Effector memory CD4-positive, alpha-beta T cell (primary cell): ENCODE measurements around the gene FEV.

Source experiments
- DNase-seq, 3 donors: peaks; one replicate each; pipeline ENCODE4 v3.0.0-alpha.2; 2020
- H3K27ac ChIP-seq: 2 replicates; pipeline ENCODE4 v1.7.0; 2013; ENCODE audit warnings: mild to moderate bottlenecking, low read length, moderate library complexity; ENCODE audit not compliant: insufficient read depth, poor library complexity, severe bottlenecking
- H3K27me3 ChIP-seq: replicated peaks from 2 replicates; pipeline ENCODE4 v1.7.0; 2013; ENCODE audit warnings: mild to moderate bottlenecking, low read length; ENCODE audit not compliant: insufficient read depth, control insufficient read depth, poor library complexity, severe bottlenecking
- H3K36me3 ChIP-seq: 2 replicates; pipeline ENCODE4 v1.7.0; 2013; ENCODE audit warnings: mild to moderate bottlenecking, low read length, moderate library complexity; ENCODE audit not compliant: control insufficient read depth, insufficient read depth
- H3K4me1 ChIP-seq: 2 replicates; pipeline ENCODE4 v1.7.0; 2013; ENCODE audit warnings: low read length, mild to moderate bottlenecking; ENCODE audit not compliant: control insufficient read depth, insufficient read depth, poor library complexity, severe bottlenecking
- H3K4me3 ChIP-seq: 2 replicates; pipeline ENCODE4 v1.7.0; 2013; ENCODE audit warnings: low read length, low read depth, mild to moderate bottlenecking; ENCODE audit not compliant: insufficient read depth, poor library complexity, severe bottlenecking
- H3K9me3 ChIP-seq: 2 replicates; pipeline ENCODE4 v1.7.0; 2013; ENCODE audit warnings: mild to moderate bottlenecking, low read length, moderate library complexity; ENCODE audit not compliant: control insufficient read depth

Gene FEV

DNA sequence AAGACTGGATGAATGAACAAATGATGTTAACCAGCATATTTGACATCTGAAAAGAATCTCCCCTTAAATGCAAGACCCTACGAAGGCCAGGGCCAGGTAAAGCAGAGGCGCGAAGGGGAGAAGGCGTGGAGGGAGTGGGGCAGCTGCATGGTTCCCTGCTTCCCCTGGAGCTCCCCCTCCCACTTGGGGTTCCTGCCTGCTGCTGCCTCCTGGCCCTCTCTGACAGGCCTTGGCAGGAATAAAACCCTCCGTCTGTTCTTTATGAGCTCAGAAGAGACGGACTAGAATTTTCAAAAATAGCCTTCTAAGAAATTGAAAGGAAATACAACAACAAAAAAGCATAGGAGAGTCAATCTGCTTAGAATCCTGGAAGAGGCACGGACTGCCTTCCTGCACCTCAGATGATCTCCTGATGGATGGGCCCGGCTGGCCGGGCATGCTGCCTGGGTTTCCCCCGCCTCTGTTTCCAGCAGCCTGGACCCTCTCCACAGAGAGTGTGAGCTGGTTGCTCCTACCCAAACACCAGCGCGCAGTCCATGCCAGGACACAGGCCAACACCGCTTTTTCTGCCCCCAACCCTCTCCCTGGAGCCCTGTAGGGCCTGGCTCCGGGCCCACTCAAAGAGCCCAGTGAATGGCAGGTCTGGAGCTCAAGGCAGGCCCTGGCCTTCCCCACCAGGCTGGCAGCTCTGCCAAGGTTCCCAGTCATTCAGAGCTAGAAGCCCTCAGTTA, 32.4 kb upstream of the FEV start:
- no peak overlapping the region for H3K27ac ChIP-seq
- H3K27me3 ChIP-seq = no peaks in the 10 kb centered on the region
- DNase-seq = no peak
- H3K4me1 ChIP-seq = no peaks in the 10 kb centered on the region
- H3K9me3 ChIP-seq = no peaks in the 10 kb centered on the region
- H3K36me3 ChIP-seq = no peaks in the 10 kb centered on the region
- H3K4me3 ChIP-seq = no peak overlapping the region

DNA sequence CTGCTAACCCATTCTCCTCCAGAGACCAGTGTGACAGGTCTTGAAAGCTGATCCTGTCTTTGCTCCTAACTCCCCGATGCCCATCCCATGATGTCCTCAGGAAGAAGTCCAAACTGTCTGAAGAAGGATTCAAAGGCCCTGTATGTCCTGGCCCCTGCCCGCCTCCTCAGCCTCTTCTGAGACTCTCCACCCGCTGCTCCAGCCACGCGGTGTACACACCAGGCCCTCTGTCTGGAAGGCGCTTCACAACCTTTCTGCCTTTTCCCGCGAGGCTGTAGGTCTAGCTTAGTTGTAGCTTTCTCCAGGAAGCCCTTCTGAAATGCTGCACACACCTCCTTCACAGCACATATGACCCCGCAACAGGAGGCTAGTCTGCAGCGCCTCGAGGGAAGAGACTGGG, 31.7 kb upstream of the FEV start:
- no peak for DNase-seq
- Histone ChIP-seq H3K4me1 (no peaks in the 10 kb centered on the region), H3K27ac (no peak overlapping the region), H3K27me3 (no peaks in the 10 kb centered on the region), H3K36me3 (no peaks in the 10 kb centered on the region), H3K9me3 (no peaks in the 10 kb centered on the region), H3K4me3 (no peak overlapping the region)

DNA sequence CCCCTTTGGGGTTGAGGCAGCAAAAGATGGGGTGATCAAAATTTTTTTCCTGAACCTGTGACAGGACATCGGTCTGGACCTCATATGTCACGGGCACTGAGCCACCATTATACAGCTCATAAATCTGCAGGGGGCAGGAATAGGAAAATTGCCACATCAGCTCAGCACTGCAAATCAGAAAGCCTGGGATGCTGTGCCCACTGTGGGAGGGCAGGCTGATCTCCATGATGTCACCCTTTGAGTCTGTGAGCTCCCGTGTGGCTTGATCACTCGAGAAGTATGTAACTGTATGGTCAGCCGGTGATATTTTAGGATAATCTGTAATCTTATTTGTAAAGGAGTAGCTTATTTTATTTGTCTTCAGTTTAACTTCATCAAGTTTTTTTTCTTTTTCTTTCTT, 25.9 kb upstream of the FEV start:
- Histone ChIP-seq H3K4me1 (no peaks in the 10 kb centered on the region), H3K27me3 (peaks cover 5% of the 10 kb centered on the region), H3K27ac (no peak overlapping the region), H3K9me3 (no peaks in the 10 kb centered on the region), H3K36me3 (no peaks in the 10 kb centered on the region), H3K4me3 (no peak overlapping the region)
- no peak for DNase-seq

DNA sequence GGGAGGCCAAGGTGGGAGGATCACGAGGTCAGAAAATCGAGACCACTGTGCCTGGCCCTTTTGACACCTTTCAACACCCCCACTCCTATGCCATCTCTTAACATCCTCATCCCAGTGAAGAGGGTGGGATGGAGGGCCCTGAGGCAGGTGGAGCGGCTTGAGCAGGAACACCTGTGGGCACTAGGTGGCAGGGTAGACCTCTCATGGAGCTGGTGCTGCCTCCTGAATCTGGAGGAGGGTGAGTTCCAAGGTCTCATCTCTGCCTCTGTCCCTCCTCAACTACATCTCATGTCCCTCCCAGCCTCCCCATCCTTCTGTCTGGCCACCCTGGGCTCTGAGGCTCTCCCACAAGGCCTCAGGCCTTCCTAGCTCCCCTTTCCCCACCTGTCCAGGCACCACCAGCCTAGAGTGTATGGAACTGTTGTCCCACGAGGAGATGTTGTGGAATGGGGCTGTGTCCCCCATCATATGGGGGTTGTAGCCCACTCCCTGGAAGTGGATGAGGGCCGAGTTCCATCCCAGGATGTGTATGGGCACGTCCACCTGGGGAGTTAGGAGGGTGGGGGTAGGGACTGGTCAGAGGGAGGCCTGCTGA, 25.3 kb upstream of the FEV start:
- no peaks in the 10 kb centered on the region for H3K9me3 ChIP-seq
- H3K4me1 ChIP-seq = no peaks in the 10 kb centered on the region
- H3K27me3 ChIP-seq = peaks cover 11% of the 10 kb centered on the region
- H3K36me3 ChIP-seq = no peaks in the 10 kb centered on the region
- H3K27ac ChIP-seq = no peak overlapping the region
- no peak for DNase-seq
- no peak overlapping the region for H3K4me3 ChIP-seq

DNA sequence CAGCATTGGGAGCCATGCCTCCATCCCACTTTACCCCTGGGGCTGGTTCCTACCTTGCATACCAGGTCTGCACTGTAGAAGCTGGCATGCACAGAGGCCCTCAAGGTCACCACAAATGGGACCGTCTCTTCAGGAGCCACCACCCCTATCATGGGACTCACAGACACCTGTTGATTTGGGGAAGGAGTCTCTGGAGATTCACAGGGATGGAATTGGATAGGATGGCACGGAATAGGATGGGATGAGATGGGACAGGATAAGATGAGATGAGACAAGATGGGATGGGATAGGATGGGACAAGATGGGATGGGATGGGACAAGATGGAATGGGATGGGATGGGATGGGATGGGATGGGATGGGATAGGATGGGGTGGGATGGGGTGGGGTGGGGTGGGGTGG, 24.3 kb upstream of the FEV start:
- H3K4me3 ChIP-seq = no peak overlapping the region
- H3K4me1 ChIP-seq = no peaks in the 10 kb centered on the region
- no peak for DNase-seq
- H3K36me3 ChIP-seq = no peaks in the 10 kb centered on the region
- H3K27me3 ChIP-seq = peaks cover 18% of the 10 kb centered on the region
- no peak overlapping the region for H3K27ac ChIP-seq
- no peaks in the 10 kb centered on the region for H3K9me3 ChIP-seq

DNA sequence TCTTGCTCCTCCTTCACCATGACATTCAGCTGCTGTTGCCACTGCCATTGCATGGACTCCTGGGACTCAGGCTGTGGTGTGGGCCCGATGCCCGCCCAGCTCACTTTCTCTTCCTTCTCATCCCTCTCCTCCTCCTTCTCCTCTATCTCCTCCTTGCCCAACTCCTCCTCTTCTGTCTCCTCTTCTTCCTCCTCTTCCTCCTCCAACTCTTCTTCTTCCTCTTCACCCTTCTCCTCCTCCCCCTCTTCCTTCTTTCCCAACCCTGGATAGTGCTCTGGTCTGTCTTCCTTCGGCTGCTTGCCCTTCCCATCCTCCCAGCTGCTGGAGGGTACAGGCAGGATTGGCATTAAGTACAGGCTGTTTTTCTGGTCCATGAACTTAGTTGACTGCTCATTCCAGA, 19.0 kb upstream of the FEV start:
- no peak overlapping the region for H3K4me3 ChIP-seq
- H3K27me3 ChIP-seq = peaks cover 60% of the 10 kb centered on the region

DNA sequence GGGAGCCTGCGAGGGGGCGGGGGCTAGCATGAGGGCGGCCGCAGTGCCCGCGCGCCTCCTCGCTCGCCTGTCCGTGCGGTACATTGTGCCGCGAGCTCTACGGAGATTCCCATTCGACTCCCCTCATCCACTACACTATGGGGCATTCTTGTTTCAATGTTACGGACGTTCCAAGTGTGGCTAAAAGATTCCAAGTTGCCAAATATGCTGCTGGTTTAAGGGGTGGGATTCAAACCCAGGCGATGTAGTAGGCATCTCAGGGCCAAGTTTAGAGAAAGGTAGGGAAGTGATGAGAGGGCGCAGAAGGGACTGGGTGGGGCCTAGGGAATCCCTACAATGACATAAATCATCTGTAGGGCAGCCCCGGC, 18.3 kb upstream of the FEV start:
- no peak overlapping the region for H3K27ac ChIP-seq
- no peak for DNase-seq
- peak overlapping the region; percentile 35 for H3K4me3 ChIP-seq
- H3K9me3 ChIP-seq = no peaks in the 10 kb centered on the region
- peaks cover 60% of the 10 kb centered on the region for H3K27me3 ChIP-seq
- peaks cover 22% of the 10 kb centered on the region for H3K4me1 ChIP-seq
- H3K36me3 ChIP-seq = no peaks in the 10 kb centered on the region

More for the DNA sequence above, 19.0 kb upstream of the FEV start:
- DNase-seq = no peak
- H3K27ac ChIP-seq = no peak overlapping the region
- no peaks in the 10 kb centered on the region for H3K36me3 ChIP-seq
- peaks cover 22% of the 10 kb centered on the region for H3K4me1 ChIP-seq
- H3K9me3 ChIP-seq = no peaks in the 10 kb centered on the region

DNA sequence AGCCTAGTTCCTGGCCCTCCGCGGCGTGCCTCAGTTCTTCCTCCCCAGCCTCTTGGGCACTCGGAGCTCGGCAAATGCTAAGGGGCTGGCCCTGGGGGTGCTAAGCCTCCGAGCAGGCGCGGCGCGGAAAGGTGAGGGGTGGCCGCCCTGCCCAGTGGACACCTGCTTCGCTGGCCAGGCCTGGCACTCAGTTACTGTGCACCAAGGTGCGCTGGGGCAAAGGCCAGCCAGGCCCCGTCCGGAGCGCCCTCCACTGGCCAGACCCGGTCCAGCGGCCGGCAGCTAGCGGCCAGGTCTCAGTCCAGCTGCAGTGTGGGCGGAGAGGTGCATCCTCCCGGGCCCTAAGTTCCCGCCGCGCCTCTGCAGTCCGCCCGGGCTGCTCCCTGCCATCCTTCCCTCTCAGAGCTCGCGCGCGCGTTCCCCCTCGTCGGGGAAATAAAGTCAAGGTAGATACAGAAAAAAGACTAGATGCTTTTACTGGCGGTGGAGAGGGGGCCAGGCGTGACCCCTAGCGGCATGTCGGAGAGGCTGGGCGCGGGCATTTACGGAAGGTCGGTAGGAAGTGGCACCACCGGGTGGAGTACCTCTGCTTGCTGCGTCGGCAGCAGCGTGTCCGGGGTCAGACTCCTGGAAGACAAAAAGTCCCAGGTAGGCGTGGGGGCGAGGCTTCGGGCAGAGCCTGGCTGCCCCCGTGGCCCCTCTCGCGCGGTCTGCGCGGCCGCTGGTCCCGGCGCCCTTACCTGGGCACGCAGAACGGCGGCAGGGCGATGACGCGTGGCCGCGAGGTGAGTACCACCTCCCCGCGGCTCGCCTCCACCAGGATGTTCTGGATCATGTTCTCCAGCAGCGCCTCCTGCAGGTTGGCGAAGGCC, 17.6 kb upstream of the FEV start:
- Histone ChIP-seq H3K27ac (no peak overlapping the region), H3K9me3 (no peaks in the 10 kb centered on the region), H3K4me3 (peak overlapping the region; percentile 35), H3K27me3 (peaks cover 63% of the 10 kb centered on the region), H3K4me1 (peaks cover 22% of the 10 kb centered on the region), H3K36me3 (no peaks in the 10 kb centered on the region)
- DNase-seq = peak in 2 of 3 donors; percentile 24 to 27

DNA sequence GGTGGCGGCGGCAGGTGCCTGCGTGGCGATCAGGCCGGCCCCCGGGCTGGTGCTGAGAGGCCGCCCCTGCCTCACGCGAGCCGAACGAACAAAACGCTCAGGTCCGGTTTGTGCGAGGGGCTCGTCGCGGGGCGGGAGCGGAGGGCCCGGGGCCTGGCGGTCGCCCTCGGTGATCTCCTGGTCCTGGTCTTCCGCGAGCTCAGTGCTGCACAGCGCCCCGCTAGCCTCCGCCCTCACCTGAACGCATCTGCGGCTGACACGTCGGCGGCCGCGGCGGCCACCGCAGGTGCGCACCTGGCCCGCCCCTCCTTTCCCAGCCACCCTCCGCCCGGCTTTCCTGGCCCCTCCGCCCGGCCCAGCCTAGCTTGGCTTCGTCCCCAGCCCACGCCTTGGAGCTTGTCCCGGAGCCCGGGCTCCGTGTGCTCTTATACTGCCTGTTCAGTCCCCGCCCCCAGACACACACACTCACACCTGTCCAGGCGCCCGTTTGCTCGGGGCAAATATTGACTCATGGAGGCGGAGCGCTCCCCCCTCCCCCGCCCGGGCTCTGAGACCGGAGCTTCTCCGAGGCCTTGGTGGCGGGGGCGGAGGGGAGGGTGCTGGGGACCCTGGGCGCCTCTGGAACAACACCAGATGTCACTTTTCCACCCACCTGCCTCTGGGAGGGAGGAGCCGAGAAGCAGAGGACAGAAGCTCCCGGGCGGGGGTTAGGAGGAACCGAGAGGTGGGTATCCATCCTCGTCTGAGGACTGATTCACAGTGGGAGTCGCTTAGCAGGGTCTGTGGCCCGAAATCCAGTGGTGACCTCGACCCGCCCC, 16.8 kb upstream of the FEV start:
- H3K4me3 ChIP-seq = peak overlapping the region; percentile 39
- no peak for DNase-seq
- H3K4me1 ChIP-seq = peaks cover 22% of the 10 kb centered on the region
- H3K27me3 ChIP-seq = peaks cover 65% of the 10 kb centered on the region
- H3K36me3 ChIP-seq = no peaks in the 10 kb centered on the region
- no peak overlapping the region for H3K27ac ChIP-seq
- H3K9me3 ChIP-seq = no peaks in the 10 kb centered on the region
